ENCODE results near the gene TNFRSF1B. TPM values are rescaled to one million over a fixed set of nuclear protein-coding genes. Genes with fewer than 3 reads are reported as not detected.

The TNFRSF1B gene
- total and polyA plus RNA-seq, 2 of the 8 experiments (the other 6 are each of a cell fraction or from before 2014, with no cell fraction given): 1.7 to 2.9 TPM

DNA sequence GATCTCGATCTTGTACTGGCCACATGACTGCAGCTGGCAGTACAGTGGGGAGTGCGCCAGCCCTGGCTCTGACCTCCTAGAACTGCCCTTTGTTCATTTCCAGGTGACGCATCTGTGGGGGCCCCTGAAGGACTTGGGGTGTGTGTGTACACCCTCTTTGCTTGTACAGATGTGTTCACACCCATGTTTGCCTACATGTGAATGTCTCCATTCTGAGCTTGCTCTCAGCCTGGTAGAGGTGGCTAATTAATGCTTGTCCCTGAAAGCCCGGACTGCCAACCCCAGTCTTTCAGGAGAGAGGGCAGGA is 19.8 kb downstream of the TNFRSF1B start:
- Histone ChIP-seq H3K9ac (replicated peaks in 1 of 4; ENCODE audit: extremely low read depth in 1 of 4, low read depth in 3 of 4, low read length in 3 of 4) (no peak overlapping the region), H3K18ac (ENCODE audit: extremely low read depth, low read length) (no peak overlapping the region), H2BK20ac (ENCODE audit: low read length) (no peak overlapping the region), H3K9me3 (ENCODE audit: insufficient read depth in 2 of 2, low read depth in 1 of 2, low read length in 1 of 2) (peaks cover 0 to 13% of the 10 kb centered on the region in 2 experiments; a peak in 1 of 4 replicates), H3K4me3 (ENCODE audit: extremely low read depth in 1 of 4, insufficient read depth in 2 of 4, low read depth in 3 of 4, low read length in 4 of 4) (no peak overlapping the region), H2BK120ac (replicated peaks; ENCODE audit: low read depth, low read length) (no peak overlapping the region), H3K79me2 (ENCODE audit: control insufficient read depth in 1 of 2, insufficient read depth in 2 of 2, low read length in 2 of 2) (no peaks in the 10 kb centered on the region), H3K27me3 (replicated peaks in 1 of 4; ENCODE audit: control insufficient read depth in 3 of 4, extremely low read depth in 1 of 4, insufficient read depth in 3 of 4, low read length in 3 of 4) (no peaks in the 10 kb centered on the region; a peak in 1 of 7 replicates), H3K36me3 (ENCODE audit: control insufficient read depth in 2 of 4, insufficient read depth in 4 of 4, low read length in 3 of 4) (no peaks in the 10 kb centered on the region), H4K91ac (replicated peaks; ENCODE audit: insufficient read length, low read length) (no peak overlapping the region), H4K5ac (ENCODE audit: insufficient read length, low read depth, low read length) (no peak overlapping the region), H4K20me1 (replicated peaks in 1 of 2; ENCODE audit: control insufficient read depth in 1 of 2, insufficient read depth in 2 of 2, low read length in 2 of 2) (no peaks in the 10 kb centered on the region), H3K4me1 (replicated peaks in 1 of 4; ENCODE audit: control insufficient read depth in 3 of 4, insufficient read depth in 4 of 4, low read length in 3 of 4) (peaks cover 0 to 11% (median 5%) of the 10 kb centered on the region in 4 experiments; a peak in 6 of 7 replicates), H3K14ac (ENCODE audit: insufficient read length) (no peak overlapping the region), H3K79me1 (ENCODE audit: low read depth, low read length) (no peaks in the 10 kb centered on the region), H2BK15ac (ENCODE audit: low read length) (no peak overlapping the region), H2BK5ac (ENCODE audit: low read depth, low read length) (no peak overlapping the region), H3K27ac (ENCODE audit: low read depth, low read length) (no peak overlapping the region), H2AFZ (ENCODE audit: low read length) (no peak overlapping the region), H2BK12ac (ENCODE audit: low read depth, low read length) (no peak overlapping the region), H3K4me2 (ENCODE audit: insufficient read depth in 1 of 2, low read depth in 2 of 2, low read length in 2 of 2) (no peak overlapping the region), H3K56ac (replicated peaks; ENCODE audit: insufficient read length, low read depth, low read length) (no peak overlapping the region), H3K4ac (replicated peaks; ENCODE audit: insufficient read length, low read depth, low read length) (no peak overlapping the region), H3K23ac (ENCODE audit: insufficient read length) (no peak overlapping the region), H2AK5ac (ENCODE audit: low read depth, low read length) (no peak overlapping the region), H3K23me2 (ENCODE audit: low read depth, low read length) (no peaks in the 10 kb centered on the region), H4K8ac (ENCODE audit: extremely low read depth, insufficient read depth, low read length) (no peak overlapping the region)
- ChIA-PET POLR2A (ENCODE audit: partially characterized antibody) (interaction anchor here (0.7 to 2.2 kb wide), 2 partner anchors 9 to 19 kb away, joined by 3 to 10 read pairs; no protein-coding TSS in a partner anchor), CTCF (ENCODE audit: partially characterized antibody) (interaction anchor here (0.8 to 9.7 kb wide), 4 partner anchors 17 to 62 kb away, joined by 3 to 165 read pairs (median 32); no protein-coding TSS in a partner anchor)
- FAIRE-seq: no peak
- WGBS, 2 experiments (ENCODE audit: extremely low coverage in 1 of 2, insufficient coverage in 1 of 2, insufficient read length in 1 of 2, insufficient replicate concordance in 2 of 2, low coverage in 1 of 2, low lambda C conversion rate in 2 of 2, missing lambda C conversion rate in 1 of 2): 89% methylated on average over 4 of the region's 4 CpGs; no CpG with 5 or more reads in 1 of the 2 experiments
- DNase-seq (ENCODE audit: low read depth in 1 of 2, low spot score in 2 of 2): no peak
- TF ChIP-seq HDAC2 (IDR thresholded peaks at IDR 0.05; ENCODE audit: borderline replicate concordance in 1 of 2, low read depth in 2 of 2, low read length in 2 of 2) (no peak), PHF8 (conservative IDR thresholded peaks at IDR 0.05; ENCODE audit: low read depth, low read length) (no peak), BCL11A (IDR thresholded peaks at IDR 0.05; ENCODE audit: low read depth in 2 of 2, low read length in 2 of 2) (no peak), GABPA (IDR thresholded peaks at IDR 0.05; ENCODE audit: borderline replicate concordance, insufficient read depth, low read length) (no peak), ASH2L (IDR thresholded peaks at IDR 0.05; ENCODE audit: low read length) (no peak), TAF1 (IDR thresholded peaks at IDR 0.05; ENCODE audit: low read depth, low read length) (no peak)

Measured in H1 (cell line).